ENCODE data around the gene LRMDA.
"Not testable (repeated sequence)": the region's sequence is repeated elsewhere in the genome, so short reads cannot be mapped to it uniquely, and the experiment has no call there.

Gene LRMDA

GRCh38 chr10:75755528-75755927 is 324.1 kb downstream of the LRMDA start:
- DNase-seq (ENCODE audit: low read depth): no peak
- no peak overlapping the region for H3K4me3 ChIP-seq (ENCODE audit: low read length)
- no peak for TF ChIP-seq CTCF (conservative IDR thresholded peaks at IDR 0.05; ENCODE audit: low read depth, low read length)

GRCh38 chr10:75761289-75761688 is 329.9 kb downstream of the LRMDA start:
- no peak overlapping the region for H3K4me3 ChIP-seq (ENCODE audit: low read length)
- TF ChIP-seq CTCF (conservative IDR thresholded peaks at IDR 0.05; ENCODE audit: low read depth, low read length): no peak
- DNase-seq (ENCODE audit: low read depth): no peak

- no peak for DNase-seq (ENCODE audit: low read depth)
- no peak overlapping the region for H3K4me3 ChIP-seq (ENCODE audit: low read length)
- TF ChIP-seq CTCF (conservative IDR thresholded peaks at IDR 0.05; ENCODE audit: low read depth, low read length): no peak
Measured at GRCh38 chr10:75762431-75762802, 331.0 kb downstream of the LRMDA start.

GRCh38 chr10:75763652-75764051 is 332.2 kb downstream of the LRMDA start:
- no peak for TF ChIP-seq CTCF (conservative IDR thresholded peaks at IDR 0.05; ENCODE audit: low read depth, low read length)
- no peak for DNase-seq (ENCODE audit: low read depth)
- H3K4me3 ChIP-seq (ENCODE audit: low read length): no peak overlapping the region

- no peak for TF ChIP-seq CTCF (conservative IDR thresholded peaks at IDR 0.05; ENCODE audit: low read depth, low read length)
- H3K4me3 ChIP-seq (ENCODE audit: low read length): no peak overlapping the region
- no peak for DNase-seq (ENCODE audit: low read depth)
Measured at GRCh38 chr10:75764974-75765788, 333.8 kb downstream of the LRMDA start.

- no peak for DNase-seq (ENCODE audit: low read depth)
- TF ChIP-seq CTCF (conservative IDR thresholded peaks at IDR 0.05; ENCODE audit: low read depth, low read length): no peak
- H3K4me3 ChIP-seq (ENCODE audit: low read length): no peak overlapping the region
Measured at GRCh38 chr10:75765789-75766096, 334.3 kb downstream of the LRMDA start.

GRCh38 chr10:75766106-75766505 is 334.7 kb downstream of the LRMDA start:
- H3K4me3 ChIP-seq (ENCODE audit: low read length): no peak overlapping the region
- no peak for TF ChIP-seq CTCF (conservative IDR thresholded peaks at IDR 0.05; ENCODE audit: low read depth, low read length)
- no peak for DNase-seq (ENCODE audit: low read depth)

- DNase-seq (ENCODE audit: low read depth); H3K4me3 ChIP-seq (ENCODE audit: low read length): not testable (repeated sequence)
Measured at GRCh38 chr10:75766752-75767151, 335.3 kb downstream of the LRMDA start.
